HUES64 (cell line): Measurements from ENCODE around the gene HMX3. TPM values are rescaled to one million over a fixed set of nuclear protein-coding genes. Genes with fewer than 3 reads are reported as not detected.

Source experiments
- H3K27ac ChIP-seq: 2 replicates; pipeline ENCODE4 v1.7.0; 2013; ENCODE audit warnings: low read depth, low read length, inconsistent platforms
- H3K27me3 ChIP-seq: 2 replicates; pipeline ENCODE4 v1.6.1; 2013; ENCODE audit warnings: mild to moderate bottlenecking, low read length; ENCODE audit not compliant: insufficient read depth
- H3K36me3 ChIP-seq: 2 replicates; pipeline ENCODE4 v1.6.1; 2013; ENCODE audit warnings: mild to moderate bottlenecking, low read length; ENCODE audit not compliant: insufficient read depth
- H3K4me1 ChIP-seq: 2 replicates; pipeline ENCODE4 v1.6.1; 2013; ENCODE audit warnings: mild to moderate bottlenecking, low read length, moderate library complexity; ENCODE audit not compliant: insufficient read depth
- H3K4me3 ChIP-seq: 2 replicates; pipeline ENCODE4 v1.5.1; 2013; ENCODE audit warnings: mild to moderate bottlenecking, low read length, moderate library complexity
- H3K9ac ChIP-seq: 2 replicates; pipeline ENCODE4 v1.6.1; 2013; ENCODE audit warnings: mild to moderate bottlenecking, low read depth, low read length
- H3K9me3 ChIP-seq: 2 replicates; pipeline ENCODE4 v1.6.1; 2013; ENCODE audit warnings: low read depth, low read length; ENCODE audit not compliant: insufficient read depth
- WGBS: fragments of 150-250, 120-280 bp; methylation state at CpG from one replicate; pipeline ENCODE4 v1.1.7; 2013; ENCODE audit warnings: missing lambda C conversion rate; 5-methylcytosine and 5-hydroxymethylcytosine counted together
- polyA plus RNA-seq, 2 experiments: library from polyadenylated mRNA; stranded (reverse); fragments of 50-300 nt; gene quantifications; one replicate each; pipeline ENCODE4 v1.2.3, GENCODE V29; 2013

The HMX3 gene
- not detected for polyA plus RNA-seq (2013, experiment 1 of 2)
- polyA plus RNA-seq (2013, experiment 2 of 2), result not detected

- peaks cover 100% of the 10 kb centered on the region for H3K27me3 ChIP-seq
- WGBS, result under 1% methylated on average over 75 of the region's 76 CpGs
- no peak within 1 kb of the TSS for H3K27ac ChIP-seq
- H3K9ac ChIP-seq, result no peak within 1 kb of the TSS
- H3K4me3 ChIP-seq, result peak within 1 kb of the TSS; percentile 46
- H3K9me3 ChIP-seq, result no peaks in the 10 kb centered on the region
- H3K4me1 ChIP-seq, result peaks cover 15% of the 10 kb centered on the region; the same call in 1 of the 2 replicates
- H3K36me3 ChIP-seq, result no peaks in the 10 kb centered on the region
These were observed at the start of gene HMX3 for GRCh38 chr10:123135415-123136141. HMX3 (plus strand) TSS chr10:123135970; CDS start chr10:123136051, 81 bp downstream.

GRCh38 chr10:123086281-123086680 is 49.5 kb upstream of the HMX3 start:
- WGBS, result 94% methylated on average over 7 of the region's 7 CpGs

GRCh38 chr10:123087348-123087747 is 48.4 kb upstream of the HMX3 start:
- Histone ChIP-seq H3K4me1 (no peaks in the 10 kb centered on the region), H3K27me3 (no peaks in the 10 kb centered on the region), H3K9me3 (no peaks in the 10 kb centered on the region), H3K4me3 (no peak overlapping the region), H3K27ac (no peak overlapping the region), H3K36me3 (no peaks in the 10 kb centered on the region), H3K9ac (no peak overlapping the region)
- 94% methylated on average over 4 of the region's 4 CpGs for WGBS

More at GRCh38 chr10:123086281-123086680, 49.5 kb upstream of the HMX3 start:
- Histone ChIP-seq H3K27ac (no peak overlapping the region), H3K9me3 (no peaks in the 10 kb centered on the region), H3K4me1 (no peaks in the 10 kb centered on the region), H3K36me3 (no peaks in the 10 kb centered on the region), H3K9ac (no peak overlapping the region), H3K27me3 (no peaks in the 10 kb centered on the region), H3K4me3 (no peak overlapping the region)

- 91% methylated on average over 3 of the region's 3 CpGs for WGBS
- no peak overlapping the region for H3K27ac ChIP-seq
- no peak overlapping the region for H3K9ac ChIP-seq
- H3K4me1 ChIP-seq, result no peaks in the 10 kb centered on the region
- no peaks in the 10 kb centered on the region for H3K36me3 ChIP-seq
- no peak overlapping the region for H3K4me3 ChIP-seq
- H3K27me3 ChIP-seq, result no peaks in the 10 kb centered on the region
- H3K9me3 ChIP-seq, result no peaks in the 10 kb centered on the region
These were observed 48.0 kb upstream of the HMX3 start for GRCh38 chr10:123087786-123088185.

- Histone ChIP-seq H3K9ac (no peak overlapping the region), H3K9me3 (no peaks in the 10 kb centered on the region), H3K4me3 (no peak overlapping the region), H3K27me3 (no peaks in the 10 kb centered on the region), H3K4me1 (no peaks in the 10 kb centered on the region), H3K27ac (no peak overlapping the region), H3K36me3 (no peaks in the 10 kb centered on the region)
- 96% methylated on average over 13 of the region's 14 CpGs for WGBS
These were observed 42.9 kb upstream of the HMX3 start for GRCh38 chr10:123092635-123093414.

GRCh38 chr10:123093489-123093888 is 42.3 kb upstream of the HMX3 start:
- no peak overlapping the region for H3K4me3 ChIP-seq
- no peaks in the 10 kb centered on the region for H3K9me3 ChIP-seq
- 77% methylated on average over 4 of the region's 4 CpGs for WGBS
- H3K27me3 ChIP-seq, result no peaks in the 10 kb centered on the region
- no peak overlapping the region for H3K27ac ChIP-seq
- no peaks in the 10 kb centered on the region for H3K4me1 ChIP-seq
- no peaks in the 10 kb centered on the region for H3K36me3 ChIP-seq
- H3K9ac ChIP-seq, result no peak overlapping the region

GRCh38 chr10:123096452-123096851 is 39.3 kb upstream of the HMX3 start:
- H3K36me3 ChIP-seq, result no peaks in the 10 kb centered on the region
- no peak overlapping the region for H3K4me3 ChIP-seq
- H3K27ac ChIP-seq, result no peak overlapping the region
- H3K4me1 ChIP-seq, result no peaks in the 10 kb centered on the region
- H3K9ac ChIP-seq, result no peak overlapping the region
- H3K27me3 ChIP-seq, result no peaks in the 10 kb centered on the region
- 86% methylated on average over 5 of the region's 5 CpGs for WGBS
- no peaks in the 10 kb centered on the region for H3K9me3 ChIP-seq

- Histone ChIP-seq H3K4me3 (no peak overlapping the region), H3K27me3 (no peaks in the 10 kb centered on the region), H3K4me1 (no peaks in the 10 kb centered on the region), H3K9ac (no peak overlapping the region), H3K27ac (no peak overlapping the region), H3K9me3 (no peaks in the 10 kb centered on the region), H3K36me3 (no peaks in the 10 kb centered on the region)
- WGBS, result 82% methylated on average over 7 of the region's 7 CpGs
These were observed 38.7 kb upstream of the HMX3 start for GRCh38 chr10:123097039-123097438.

- H3K27ac ChIP-seq, result no peak overlapping the region
- H3K4me1 ChIP-seq, result peaks cover 2% of the 10 kb centered on the region; the same call in 1 of the 2 replicates
- no peak overlapping the region for H3K9ac ChIP-seq
- H3K4me3 ChIP-seq, result no peak overlapping the region
- H3K36me3 ChIP-seq, result no peaks in the 10 kb centered on the region
- no peaks in the 10 kb centered on the region for H3K27me3 ChIP-seq
- H3K9me3 ChIP-seq, result no peaks in the 10 kb centered on the region
- 93% methylated on average over 7 of the region's 7 CpGs for WGBS
These were observed 35.6 kb upstream of the HMX3 start for GRCh38 chr10:123100030-123100762.

- no peak overlapping the region for H3K4me3 ChIP-seq
- no peaks in the 10 kb centered on the region for H3K27me3 ChIP-seq
- no peaks in the 10 kb centered on the region for H3K9me3 ChIP-seq
- 74% methylated on average over 9 of the region's 9 CpGs for WGBS
- no peak overlapping the region for H3K9ac ChIP-seq
- H3K36me3 ChIP-seq, result no peaks in the 10 kb centered on the region
- no peak overlapping the region for H3K27ac ChIP-seq
- peaks cover 2% of the 10 kb centered on the region; the same call in 1 of the 2 replicates for H3K4me1 ChIP-seq
These were observed 33.9 kb upstream of the HMX3 start for GRCh38 chr10:123101872-123102271.

- Histone ChIP-seq H3K27ac (no peak overlapping the region), H3K27me3 (no peaks in the 10 kb centered on the region), H3K9ac (no peak overlapping the region), H3K4me1 (peaks cover 2% of the 10 kb centered on the region; the same call in 1 of the 2 replicates), H3K36me3 (no peaks in the 10 kb centered on the region), H3K4me3 (no peak overlapping the region), H3K9me3 (no peaks in the 10 kb centered on the region)
- WGBS, result 53% methylated on average over 2 of the region's 2 CpGs
These were observed 33.1 kb upstream of the HMX3 start for GRCh38 chr10:123102673-123103072.
